Colonic mucosa (tissue), 4 donors: ENCODE data around the gene TTL. TPM values are rescaled to one million over a fixed set of nuclear protein-coding genes. Genes with fewer than 3 reads are reported as not detected.
"Not testable (repeated sequence)": the region's sequence is repeated elsewhere in the genome, so short reads cannot be mapped to it uniquely, and the experiment has no call there.

Experiments used
- DNase-seq: peaks from one replicate; pipeline ENCODE4 v3.0.0-alpha.2; 2020
- H3K27ac ChIP-seq: fragments of 200-600 bp; one replicate; pipeline ENCODE4 v1.8.0; 2021
- H3K27me3 ChIP-seq: fragments of 200-600 bp; one replicate; pipeline ENCODE4 v1.8.0; 2021
- H3K36me3 ChIP-seq: fragments of 200-600 bp; one replicate; pipeline ENCODE4 v1.8.0; 2021
- H3K4me1 ChIP-seq: fragments of 200-600 bp; one replicate; pipeline ENCODE4 v1.8.0; 2021; ENCODE audit warnings: mild to moderate bottlenecking
- H3K4me3 ChIP-seq: fragments of 200-600 bp; one replicate; pipeline ENCODE4 v1.8.0; 2021
- H3K9ac ChIP-seq, 2 donors: one replicate each; pipeline ENCODE4 v1.7.0; 2013; ENCODE audit warnings: control low read depth in 2 of 2, low read depth in 2 of 2, low read length in 2 of 2
- H3K9me3 ChIP-seq: fragments of 200-600 bp; one replicate; pipeline ENCODE4 v1.8.0; 2021
- CTCF ChIP-seq: fragments of 200-600 bp; IDR thresholded peaks from one replicate; pipeline ENCODE4 v1.8.0; 2022; ENCODE audit warnings: antibody characterized with exemption, mild to moderate bottlenecking
- intact Hi-C: fragments of 100-400 bp; cut with DNase I; formaldehyde crosslinking; loops from one replicate; pipeline ENCODE4 v1.14.1; 2022
- total RNA-seq, 2 donors: library from RNA; stranded (reverse); fragmentation: NEBNext Ultra II Directional in 1 of 2; extraction: Animal tissue kit (Norgen Biotek cat#: 25700) in 1 of 2; gene quantifications; one replicate each; pipeline ENCODE4 v1.2.1, GENCODE V29; 2021
- donor health status: healthy.
- donor health status: DM: no; HTN: no; CAD: no.
- donor health status: DM: no; HTN: no; CAD: no.

The TTL gene
- total RNA-seq, 2 donors from 2014 or later, result 16.9 to 17.5 TPM

- H3K27me3 ChIP-seq, H3K4me3 ChIP-seq, H3K4me1 ChIP-seq, H3K9me3 ChIP-seq, DNase-seq, H3K36me3 ChIP-seq, H3K27ac ChIP-seq, intact Hi-C loops, H3K9ac ChIP-seq: not testable (repeated sequence)
Measured at GRCh38 chr2:112437405-112437831, 44.5 kb upstream of the TTL start.

DNA sequence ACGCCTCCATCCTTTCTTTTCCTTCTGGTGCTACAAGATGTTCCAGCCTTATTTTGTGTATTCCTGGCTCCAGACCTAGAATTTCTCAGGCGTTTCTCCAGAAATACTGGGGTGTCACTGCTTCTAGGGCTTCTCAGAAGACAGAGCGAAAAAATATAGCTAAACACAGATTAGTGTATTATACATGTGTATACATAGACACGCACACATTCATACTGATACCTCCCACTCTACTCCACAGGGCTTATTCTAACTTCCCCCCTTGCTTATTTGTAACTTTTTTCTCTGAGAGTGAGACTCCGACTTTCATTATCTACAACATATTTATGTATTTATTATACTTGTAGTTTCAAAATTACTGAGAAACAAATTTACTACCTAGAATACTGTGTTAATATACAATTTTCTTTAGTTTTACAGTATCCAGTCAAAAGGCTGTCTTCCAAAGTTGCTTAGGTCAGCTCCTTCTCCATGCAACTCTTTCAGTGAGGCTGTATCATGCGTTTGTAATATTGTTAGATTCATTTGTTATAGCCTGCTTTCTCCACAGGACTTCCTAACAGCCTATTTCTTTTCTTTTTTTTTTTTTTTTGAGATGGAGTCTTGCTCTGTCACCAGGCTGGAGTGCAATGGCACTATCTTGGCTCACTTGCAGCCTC, 43.2 kb upstream of the TTL start:
- H3K27me3 ChIP-seq, H3K9ac ChIP-seq, DNase-seq, intact Hi-C loops, H3K36me3 ChIP-seq, H3K9me3 ChIP-seq, H3K4me1 ChIP-seq, H3K4me3 ChIP-seq, H3K27ac ChIP-seq: not testable (repeated sequence)

- DNase-seq, H3K36me3 ChIP-seq, H3K4me3 ChIP-seq, H3K27ac ChIP-seq, H3K9me3 ChIP-seq, intact Hi-C loops, H3K4me1 ChIP-seq, H3K27me3 ChIP-seq, H3K9ac ChIP-seq: not testable (repeated sequence)
Measured at GRCh38 chr2:112444256-112444655, 37.7 kb upstream of the TTL start.

GRCh38 chr2:112449854-112450253, 32.1 kb upstream of the TTL start:
- H3K4me3 ChIP-seq, result no peak overlapping the region
- H3K9me3 ChIP-seq, result no peaks in the 10 kb centered on the region
- no peaks in the 10 kb centered on the region for H3K4me1 ChIP-seq
- H3K27ac ChIP-seq, result no peak overlapping the region
- intact Hi-C loops, result no loop called here
- no peaks in the 10 kb centered on the region for H3K36me3 ChIP-seq
- TF ChIP-seq CTCF, result no peak
- DNase-seq, result no peak
- H3K27me3 ChIP-seq, result no peaks in the 10 kb centered on the region
- H3K9ac ChIP-seq, result no peak overlapping the region

GRCh38 chr2:112451317-112451716, 30.6 kb upstream of the TTL start:
- Histone ChIP-seq H3K9ac (no peak overlapping the region), H3K4me3 (no peak overlapping the region), H3K36me3 (no peaks in the 10 kb centered on the region), H3K9me3 (no peaks in the 10 kb centered on the region), H3K4me1 (no peaks in the 10 kb centered on the region), H3K27ac (no peak overlapping the region), H3K27me3 (no peaks in the 10 kb centered on the region)
- no peak for DNase-seq
- intact Hi-C loops, result no loop called here
- TF ChIP-seq CTCF, result no peak

- intact Hi-C loops, result no loop called here
- no peaks in the 10 kb centered on the region for H3K27me3 ChIP-seq
- no peak for TF ChIP-seq CTCF
Measured at GRCh38 chr2:112454586-112454985, 27.4 kb upstream of the TTL start.

GRCh38 chr2:112459372-112459771, 22.6 kb upstream of the TTL start:
- H3K36me3 ChIP-seq, result no peaks in the 10 kb centered on the region
- H3K27ac ChIP-seq, result no peak overlapping the region
- H3K9me3 ChIP-seq, result no peaks in the 10 kb centered on the region
- no peaks in the 10 kb centered on the region for H3K4me1 ChIP-seq
- no peak for DNase-seq
- H3K4me3 ChIP-seq, result no peak overlapping the region
- H3K9ac ChIP-seq, result no peak overlapping the region
- no peak for TF ChIP-seq CTCF
- no peaks in the 10 kb centered on the region for H3K27me3 ChIP-seq
- intact Hi-C loops, result no loop called here

More at GRCh38 chr2:112454586-112454985, 27.4 kb upstream of the TTL start:
- Histone ChIP-seq H3K36me3 (no peaks in the 10 kb centered on the region), H3K27ac (no peak overlapping the region), H3K4me3 (no peak overlapping the region), H3K9ac (no peak overlapping the region), H3K9me3 (no peaks in the 10 kb centered on the region), H3K4me1 (no peaks in the 10 kb centered on the region)
- DNase-seq, result no peak
